Measurements from ENCODE around the gene TGFBR3L. TPM values are rescaled to one million over a fixed set of nuclear protein-coding genes. Genes with fewer than 3 reads are reported as not detected.
"Not testable (repeated sequence)": the region's sequence is repeated elsewhere in the genome, so short reads cannot be mapped to it uniquely, and the experiment has no call there.

Gene TGFBR3L
- polyA plus RNA-seq, 1 donor = 0.42 TPM

GRCh38 chr19:7955696-7956095 lies 41.1 kb downstream of the TGFBR3L start:
- no peak for DNase-seq

DNA sequence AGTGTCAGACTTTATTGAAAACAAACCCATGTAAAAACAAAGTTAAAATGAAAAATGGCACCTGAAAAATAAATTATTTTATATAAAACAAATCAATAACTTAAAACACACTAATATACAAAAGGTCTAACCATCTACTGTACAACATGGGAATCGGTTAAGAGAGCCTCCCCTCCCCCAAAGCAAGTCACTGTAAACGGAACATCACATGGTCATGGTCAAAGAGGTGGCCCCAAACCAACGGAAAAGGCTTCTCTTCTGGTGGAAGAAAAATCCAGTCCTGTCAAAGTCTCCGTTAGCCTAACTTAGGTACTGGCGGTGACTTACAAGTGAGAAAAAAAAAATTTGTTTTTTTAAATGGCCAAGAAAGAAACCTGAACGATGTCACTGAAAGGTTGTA lies 44.6 kb downstream of the TGFBR3L start:
- no peak for DNase-seq

- DNase-seq = not testable (repeated sequence)
Measured at GRCh38 chr19:7961082-7961481, 46.5 kb downstream of the TGFBR3L start.

DNA sequence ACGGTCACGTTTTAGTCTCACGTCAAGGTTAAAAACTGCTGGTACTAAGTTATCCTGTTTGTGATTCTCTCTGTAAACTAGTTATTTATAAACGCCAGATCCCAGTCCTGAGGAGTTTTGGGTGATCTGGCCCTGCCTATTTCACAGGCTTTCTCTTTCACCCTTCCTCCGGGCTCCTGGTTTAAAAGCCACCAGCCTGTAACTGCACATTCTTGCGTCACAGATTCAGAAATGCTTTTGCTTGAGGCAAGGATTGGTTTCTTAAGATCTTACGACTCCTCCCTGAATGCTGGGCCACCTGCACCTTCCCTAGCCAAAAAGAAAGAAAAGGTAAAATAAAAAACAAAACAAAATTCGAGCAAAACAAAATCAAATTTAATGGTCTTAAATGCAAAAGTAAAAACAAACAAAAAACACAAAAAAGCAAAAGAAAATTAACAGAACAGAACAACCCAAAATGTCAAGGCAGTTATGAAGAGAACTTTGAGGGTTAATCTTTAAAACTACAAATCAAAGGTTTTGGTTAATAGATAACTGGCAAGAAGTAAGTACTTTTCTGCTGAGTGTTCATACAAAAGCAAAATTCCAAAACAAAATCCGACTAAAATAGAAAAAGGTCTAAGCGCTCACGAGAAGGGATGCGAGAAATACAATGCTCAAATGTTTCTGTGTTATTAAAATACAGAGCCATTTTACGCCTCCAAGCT lies 47.4 kb downstream of the TGFBR3L start:
- DNase-seq = no peak

- DNase-seq = no peak
Measured at GRCh38 chr19:7962644-7963268, 48.1 kb downstream of the TGFBR3L start.

GRCh38 chr19:7963566-7963965 lies 48.9 kb downstream of the TGFBR3L start:
- DNase-seq = no peak

DNA sequence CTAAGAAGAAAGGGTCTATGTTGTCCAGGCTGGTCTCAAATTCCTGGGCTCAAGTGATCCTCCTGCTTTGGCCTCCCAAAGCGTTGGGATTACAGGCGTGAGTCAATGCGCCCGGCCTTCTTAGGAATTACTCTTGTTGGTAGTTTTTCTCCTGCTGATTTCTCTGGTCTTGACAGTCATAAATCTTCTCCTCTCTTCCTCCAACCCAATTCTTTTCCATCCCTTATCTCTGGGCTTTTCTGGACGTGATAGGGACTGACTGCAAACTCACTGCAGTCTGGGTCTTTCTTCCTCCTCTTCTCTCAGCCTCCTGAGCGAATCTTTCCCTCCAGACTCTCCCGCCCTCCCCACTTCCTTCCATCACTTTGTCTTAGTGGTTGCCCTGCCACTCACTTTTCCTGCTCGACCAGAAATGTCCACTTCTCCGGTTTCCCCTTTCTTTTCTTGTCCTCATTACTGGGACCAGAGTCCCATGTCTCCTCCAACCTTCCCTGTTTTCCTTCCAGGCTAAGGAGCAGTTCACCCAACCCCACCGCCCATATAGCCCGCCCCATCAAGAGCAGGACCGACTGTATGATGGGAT lies 50.7 kb downstream of the TGFBR3L start:
- no peak for DNase-seq

GRCh38 chr19:7965921-7966665 lies 51.5 kb downstream of the TGFBR3L start:
- no peak for DNase-seq

DNA sequence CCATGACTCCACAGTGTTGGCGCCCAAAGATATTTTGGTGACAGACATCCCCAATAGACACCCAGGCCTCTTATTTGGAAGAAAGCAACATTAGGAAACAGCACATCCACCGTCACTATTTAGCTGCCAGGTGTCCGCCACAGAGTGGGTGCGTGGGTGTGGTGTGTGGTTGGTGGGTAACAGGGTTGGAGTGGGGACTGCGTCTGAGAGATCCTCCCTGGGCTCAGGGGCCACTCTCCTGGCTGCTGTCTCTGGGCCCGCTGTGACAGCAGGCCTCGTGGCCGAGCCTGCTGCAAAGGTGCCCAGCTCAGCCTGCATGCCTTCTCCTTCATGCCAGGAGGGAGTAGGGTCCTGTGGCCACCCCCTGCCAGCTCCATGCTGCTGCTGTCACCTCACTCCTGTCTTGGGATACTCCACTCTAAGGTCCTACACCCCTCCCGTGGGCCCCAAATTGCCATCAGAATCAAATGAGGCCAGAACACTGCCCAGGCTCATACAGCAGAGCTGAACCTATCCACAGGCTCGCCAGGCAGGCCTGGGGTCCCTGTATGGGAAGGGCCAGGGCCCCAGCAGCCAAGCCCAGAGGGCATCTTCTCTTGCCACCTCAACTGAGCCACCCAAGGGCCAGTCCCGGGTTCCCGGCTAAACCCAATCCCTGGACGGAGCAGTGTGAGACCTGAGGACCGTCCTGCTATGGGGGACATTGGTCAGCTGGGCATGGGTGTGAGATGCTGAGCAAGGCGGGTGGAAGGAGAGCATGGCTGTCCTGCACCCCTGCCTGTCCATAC lies 53.6 kb downstream of the TGFBR3L start:
- no peak for DNase-seq

Other genes with a start within 250 kb of the TGFBR3L start
- gene RETN, start 245.8 kb upstream of the TGFBR3L start, polyA plus RNA-seq (ENCODE audit: insufficient read length) = 0.40 TPM
- not detected for gene MCEMP1, start 237.7 kb upstream of the TGFBR3L start, polyA plus RNA-seq (ENCODE audit: insufficient read length)
- 34.1 TPM for gene TRAPPC5, start 234.0 kb upstream of the TGFBR3L start, polyA plus RNA-seq (ENCODE audit: insufficient read length)
- gene FCER2, start 212.7 kb upstream of the TGFBR3L start, polyA plus RNA-seq (ENCODE audit: insufficient read length) = not detected
- gene CLEC4G, start 182.7 kb upstream of the TGFBR3L start, polyA plus RNA-seq (ENCODE audit: insufficient read length) = not detected
- 1.4 TPM for gene CD209, start 167.3 kb upstream of the TGFBR3L start, polyA plus RNA-seq (ENCODE audit: insufficient read length)
- gene CLEC4M, start 151.6 kb upstream of the TGFBR3L start, polyA plus RNA-seq (ENCODE audit: insufficient read length) = 1.8 TPM
- 16.5 TPM for gene EVI5L, start 84.6 kb upstream of the TGFBR3L start, polyA plus RNA-seq (ENCODE audit: insufficient read length)
- gene PRR36, start 40.4 kb upstream of the TGFBR3L start, polyA plus RNA-seq (ENCODE audit: insufficient read length) = 5.9 TPM
- gene LRRC8E, start 26.3 kb upstream of the TGFBR3L start, polyA plus RNA-seq (ENCODE audit: insufficient read length) = 2.0 TPM
- 26.9 TPM for gene MAP2K7, start 11.0 kb upstream of the TGFBR3L start, polyA plus RNA-seq (ENCODE audit: insufficient read length)
- 12.6 TPM for gene SNAPC2, start 5.5 kb downstream of the TGFBR3L start, polyA plus RNA-seq (ENCODE audit: insufficient read length)
- 12.6 TPM for gene CTXN1, start 11.3 kb downstream of the TGFBR3L start, polyA plus RNA-seq (ENCODE audit: insufficient read length)
- gene TIMM44, start 28.8 kb downstream of the TGFBR3L start, polyA plus RNA-seq (ENCODE audit: insufficient read length) = 46.7 TPM
- 85.3 TPM for gene ELAVL1, start 90.8 kb downstream of the TGFBR3L start, polyA plus RNA-seq (ENCODE audit: insufficient read length)
- gene CCL25, start 137.9 kb downstream of the TGFBR3L start, polyA plus RNA-seq (ENCODE audit: insufficient read length) = 0.15 TPM
- 59.0 TPM for gene FBN3, start 234.8 kb downstream of the TGFBR3L start, polyA plus RNA-seq (ENCODE audit: insufficient read length)

All from left kidney (tissue), 2 donors.